GM19023 (cell line): ENCODE results near the gene PODNL1.

Experiments used
- ATAC-seq: cut with Tn5 transposase; IDR thresholded peaks from one replicate; pipeline ENCODE4 v1.9.1; 2021; ENCODE audit warnings: mild to moderate bottlenecking, moderate library complexity; ENCODE audit not compliant: unreplicated experiment

The PODNL1 gene

DNA sequence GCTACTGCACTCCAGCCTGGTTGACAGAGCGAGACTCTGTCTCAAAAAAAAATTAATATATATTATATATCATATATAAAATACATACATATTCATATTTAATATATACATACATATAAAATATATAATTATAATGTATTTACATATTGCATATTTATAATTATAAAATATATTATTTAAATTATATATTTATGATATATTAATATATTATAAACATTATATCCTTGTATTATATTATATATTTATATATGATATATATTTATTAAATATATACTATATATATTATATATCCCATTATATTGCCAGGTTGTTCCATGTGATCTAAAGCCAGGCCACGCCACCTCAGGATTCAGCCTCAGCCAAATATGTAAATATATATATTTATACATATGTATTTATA, 42.0 kb downstream of the PODNL1 start:
- ATAC-seq, result no peak

DNA sequence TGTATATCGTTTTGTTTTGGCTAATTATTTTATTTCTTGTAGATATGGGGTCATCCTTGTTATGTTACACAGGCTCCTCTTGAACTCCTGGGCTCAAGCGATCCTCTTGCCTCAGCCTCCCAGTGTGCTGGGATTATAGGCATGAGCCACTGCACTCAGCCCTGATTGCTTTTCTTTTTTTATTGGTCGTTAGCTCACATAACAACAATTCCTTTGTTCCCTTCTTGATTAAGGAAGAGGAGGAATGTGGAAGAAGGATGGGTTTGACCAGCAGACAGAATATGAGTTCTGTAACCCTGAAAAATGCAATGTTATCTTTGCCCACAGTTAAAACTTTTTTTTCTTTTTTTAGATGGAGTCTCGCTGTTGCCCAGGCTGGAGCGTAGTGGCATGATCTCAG, 43.7 kb downstream of the PODNL1 start:
- no peak for ATAC-seq

DNA sequence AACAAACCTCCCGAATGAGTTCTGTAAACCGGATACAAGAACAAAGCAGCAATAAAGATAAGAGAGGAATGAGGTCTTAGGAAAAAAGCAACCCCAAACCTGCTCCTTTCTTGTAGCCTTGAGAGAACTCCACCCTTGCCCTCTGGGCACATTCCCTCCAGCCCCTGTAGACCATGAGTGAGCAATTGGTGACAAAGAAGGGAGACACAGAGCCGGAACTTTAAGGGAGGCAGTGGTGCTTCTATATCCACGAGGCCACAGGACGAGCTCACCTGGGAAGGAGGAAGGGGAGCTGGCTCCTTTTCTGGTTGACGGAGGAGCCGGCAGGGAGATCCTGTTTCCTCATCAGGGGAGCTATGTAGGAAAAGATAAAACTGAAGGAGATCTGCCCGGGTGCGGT, 45.3 kb downstream of the PODNL1 start:
- ATAC-seq, result no peak

DNA sequence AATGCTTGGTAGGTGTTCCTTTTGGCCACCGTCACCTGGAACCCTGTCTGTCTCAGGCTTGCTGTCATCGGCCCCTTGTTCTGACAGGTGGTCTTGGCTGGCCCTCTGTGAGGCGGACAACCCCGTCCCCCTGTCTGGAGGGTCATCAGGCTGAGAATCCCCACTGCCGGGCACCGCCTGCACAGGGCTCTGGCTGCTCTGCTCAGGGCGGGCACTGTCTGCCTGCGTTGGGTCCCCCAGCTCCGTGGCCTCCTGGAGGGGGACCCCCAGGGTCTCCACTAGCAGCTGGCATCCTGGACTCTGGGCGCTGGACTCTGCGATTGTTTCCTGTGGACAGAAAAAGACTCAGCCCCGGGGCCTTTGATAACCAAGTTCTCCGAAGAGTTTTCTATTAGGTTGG, 48.1 kb downstream of the PODNL1 start:
- no peak for ATAC-seq

DNA sequence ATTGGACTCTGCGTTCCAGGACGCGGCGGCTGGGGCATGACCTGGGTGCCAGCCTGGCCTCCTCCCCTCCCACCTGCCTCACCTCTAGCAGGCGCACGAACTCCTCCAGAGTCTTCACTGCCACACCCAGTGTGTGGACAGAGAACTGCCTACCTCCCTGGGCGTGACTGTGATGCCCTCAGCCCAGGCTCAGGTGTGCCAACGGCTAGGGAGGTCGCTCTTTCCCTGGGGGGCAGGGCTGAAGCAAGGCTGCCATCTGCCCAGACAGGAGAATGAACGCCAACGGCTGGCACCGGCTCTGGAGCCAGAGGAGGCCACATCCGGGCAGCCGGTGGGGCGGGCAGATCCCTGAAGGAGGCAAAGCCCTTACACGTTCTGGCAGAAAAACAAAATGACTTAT, 49.9 kb downstream of the PODNL1 start:
- ATAC-seq, result no peak

DNA sequence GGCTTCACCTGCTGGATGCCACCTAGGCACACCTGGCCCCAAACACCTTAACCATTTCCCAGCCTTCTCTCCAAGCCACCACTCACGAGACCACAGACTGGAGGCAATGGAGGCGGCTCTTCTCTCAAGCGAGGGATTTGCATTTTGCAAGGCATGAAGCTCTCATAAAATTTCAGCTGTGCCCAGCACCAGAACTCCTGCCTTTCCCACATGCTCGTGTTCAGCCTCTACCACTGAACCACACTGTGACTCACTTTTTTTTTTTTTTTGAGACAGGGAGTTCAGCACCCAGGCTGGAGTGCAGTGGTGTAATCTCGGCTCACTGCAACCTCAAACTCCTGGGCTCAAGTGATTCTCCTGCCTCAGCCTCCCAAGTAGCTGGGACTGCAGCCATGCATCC, 50.7 kb downstream of the PODNL1 start:
- no peak for ATAC-seq

DNA sequence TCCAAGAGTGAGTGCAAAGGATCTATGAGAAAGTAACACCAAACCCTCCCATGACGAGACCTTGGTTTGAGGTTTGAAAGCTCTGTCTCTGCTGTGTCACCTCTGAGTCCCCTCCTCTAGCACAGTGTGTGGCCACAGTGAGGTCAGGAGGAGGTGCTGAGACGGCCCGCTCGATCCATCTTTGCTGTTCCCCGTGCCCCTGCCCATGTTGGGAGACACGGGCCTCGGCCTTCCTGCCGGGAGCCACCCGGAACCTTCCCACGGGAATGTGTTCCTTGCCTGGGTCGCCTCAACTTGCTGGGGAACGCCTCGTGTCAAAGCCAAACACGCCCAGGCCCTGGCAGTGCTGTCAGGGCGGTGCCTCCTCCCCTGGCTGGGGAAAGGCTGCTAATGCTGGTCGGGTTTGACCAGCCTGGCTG, 51.2 kb downstream of the PODNL1 start:
- no peak for ATAC-seq

DNA sequence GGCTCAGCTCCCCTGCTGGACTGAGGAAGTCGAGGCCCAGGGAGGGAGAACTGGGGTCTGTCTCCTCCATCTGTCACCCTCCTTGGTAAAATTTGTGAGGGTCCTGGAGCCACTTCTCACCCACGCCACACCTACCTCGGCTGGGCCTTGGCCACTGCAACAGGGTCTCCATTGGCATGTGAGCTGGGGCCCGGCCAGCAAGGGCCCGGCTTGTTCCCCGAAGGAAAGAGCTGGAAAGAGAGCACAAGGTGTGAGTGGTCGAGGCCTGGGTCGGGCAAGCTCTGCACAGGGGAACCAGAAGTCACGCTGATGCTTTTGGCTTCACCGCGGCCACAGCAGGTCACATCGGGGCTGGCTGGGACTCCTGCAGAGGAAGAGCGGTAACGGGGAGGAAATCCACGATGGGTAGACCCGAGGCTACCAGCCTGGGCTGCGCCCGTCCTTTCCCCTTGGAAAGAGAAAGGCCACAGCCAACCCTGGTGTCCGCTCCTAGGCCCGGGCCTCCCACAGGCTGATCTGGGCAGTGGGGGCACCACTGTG, 52.3 kb downstream of the PODNL1 start:
- ATAC-seq, result no peak

DNA sequence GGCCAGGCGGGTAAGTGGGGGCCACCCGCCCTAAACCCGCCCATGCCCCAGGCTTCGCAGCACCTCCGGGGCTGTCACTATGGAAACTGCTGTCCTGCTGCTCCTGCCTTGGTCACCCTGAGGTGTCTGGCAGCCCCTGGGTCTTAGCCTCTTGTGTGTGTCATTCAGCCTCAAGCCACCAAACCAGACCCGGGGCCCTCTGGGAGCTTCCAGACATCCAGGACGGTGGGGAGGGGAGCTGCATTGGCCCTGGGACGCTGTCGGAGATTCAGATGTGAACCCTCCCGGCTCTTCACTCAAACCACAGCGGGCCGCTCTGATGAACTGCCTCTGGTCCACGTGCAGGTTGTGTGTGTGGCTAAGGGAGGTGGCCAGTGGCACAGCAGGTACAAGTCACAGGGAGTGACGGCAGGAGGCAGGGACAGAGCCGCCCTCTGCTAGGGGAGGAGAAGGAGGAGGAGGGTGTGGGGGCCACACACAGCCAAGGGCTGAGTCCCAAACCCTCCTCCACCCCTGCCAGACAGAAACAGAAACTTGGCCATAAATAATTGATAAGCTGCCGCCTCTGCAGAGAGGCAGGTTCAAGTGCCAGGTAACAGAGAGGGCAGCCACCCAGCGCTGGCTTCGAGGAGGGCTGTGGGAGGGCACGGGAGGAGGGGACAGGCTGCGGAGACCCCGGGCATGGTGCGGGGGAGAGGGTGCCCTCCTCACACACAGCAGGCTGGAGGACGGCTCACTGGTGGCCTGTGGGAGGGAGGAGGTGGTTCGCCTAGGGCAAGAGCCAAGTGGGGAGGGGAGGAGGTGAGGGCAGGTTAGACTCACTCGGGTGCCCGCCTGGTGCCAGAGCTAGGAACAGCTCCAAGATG, 53.3 kb downstream of the PODNL1 start:
- ATAC-seq, result no peak

DNA sequence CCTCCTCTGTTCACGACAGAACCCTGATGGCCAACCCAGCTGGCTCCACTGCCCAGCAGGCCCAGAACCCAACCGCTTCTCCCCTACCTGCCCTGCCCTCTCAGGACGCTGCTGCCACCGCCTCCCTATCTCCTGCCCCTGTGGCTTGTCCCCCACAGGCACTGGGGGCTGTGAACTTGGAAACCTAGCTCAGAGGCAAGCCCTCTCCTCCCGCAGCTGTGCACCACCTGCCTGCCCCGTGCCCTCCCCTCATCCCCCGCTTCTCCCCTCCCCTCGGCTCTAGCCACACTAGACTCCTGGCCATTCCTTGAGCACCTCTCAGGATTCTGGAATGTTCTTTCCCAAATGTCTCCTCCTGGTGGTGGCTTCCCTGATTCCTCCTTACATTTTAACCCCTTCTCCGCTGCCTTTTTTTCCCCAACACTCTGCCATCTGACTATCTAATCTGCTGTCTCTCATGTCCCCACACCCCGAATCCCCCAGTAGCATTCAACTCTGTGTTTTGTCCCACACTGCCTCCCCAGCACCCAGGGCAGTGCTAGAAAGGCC, 54.6 kb downstream of the PODNL1 start:
- ATAC-seq, result no peak

DNA sequence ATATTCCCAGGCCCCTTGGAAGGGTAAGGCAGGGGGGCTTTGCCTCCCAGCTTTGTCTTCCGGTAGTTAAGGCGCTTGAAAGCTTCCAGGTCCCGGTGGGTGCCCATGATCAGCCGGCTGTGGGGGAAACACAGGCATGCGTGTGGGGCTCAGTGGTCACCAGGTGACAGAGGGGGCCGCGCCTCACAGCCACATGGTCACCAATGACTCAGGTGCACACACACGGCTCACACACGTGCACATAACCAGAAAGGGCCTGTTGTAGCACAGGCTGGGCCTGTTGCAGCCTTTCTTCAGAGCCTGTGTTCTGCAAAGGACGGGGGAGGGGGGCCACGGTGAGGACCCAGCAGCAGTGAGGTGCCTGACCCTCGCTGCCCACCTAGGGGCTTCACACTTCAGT, 55.4 kb downstream of the PODNL1 start:
- ATAC-seq, result no peak

DNA sequence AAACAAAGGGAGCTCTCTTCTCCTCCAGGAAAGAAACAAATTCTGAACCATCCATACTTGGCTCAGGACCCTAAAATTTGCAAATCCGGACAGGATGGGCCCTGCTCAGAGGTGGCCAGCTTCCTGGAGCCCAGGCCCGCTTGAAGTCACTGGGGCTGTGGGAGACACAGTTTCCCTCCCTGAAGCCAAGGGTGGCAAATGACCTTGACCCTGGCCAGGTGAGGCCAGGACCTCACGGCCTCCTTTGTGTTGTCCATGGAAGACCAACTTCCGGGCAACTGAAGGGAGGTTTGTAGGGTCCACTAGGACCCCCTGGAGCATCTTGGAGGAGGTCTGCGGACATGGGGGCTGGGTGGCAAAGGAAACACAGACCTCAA, 55.8 kb downstream of the PODNL1 start:
- no peak for ATAC-seq

DNA sequence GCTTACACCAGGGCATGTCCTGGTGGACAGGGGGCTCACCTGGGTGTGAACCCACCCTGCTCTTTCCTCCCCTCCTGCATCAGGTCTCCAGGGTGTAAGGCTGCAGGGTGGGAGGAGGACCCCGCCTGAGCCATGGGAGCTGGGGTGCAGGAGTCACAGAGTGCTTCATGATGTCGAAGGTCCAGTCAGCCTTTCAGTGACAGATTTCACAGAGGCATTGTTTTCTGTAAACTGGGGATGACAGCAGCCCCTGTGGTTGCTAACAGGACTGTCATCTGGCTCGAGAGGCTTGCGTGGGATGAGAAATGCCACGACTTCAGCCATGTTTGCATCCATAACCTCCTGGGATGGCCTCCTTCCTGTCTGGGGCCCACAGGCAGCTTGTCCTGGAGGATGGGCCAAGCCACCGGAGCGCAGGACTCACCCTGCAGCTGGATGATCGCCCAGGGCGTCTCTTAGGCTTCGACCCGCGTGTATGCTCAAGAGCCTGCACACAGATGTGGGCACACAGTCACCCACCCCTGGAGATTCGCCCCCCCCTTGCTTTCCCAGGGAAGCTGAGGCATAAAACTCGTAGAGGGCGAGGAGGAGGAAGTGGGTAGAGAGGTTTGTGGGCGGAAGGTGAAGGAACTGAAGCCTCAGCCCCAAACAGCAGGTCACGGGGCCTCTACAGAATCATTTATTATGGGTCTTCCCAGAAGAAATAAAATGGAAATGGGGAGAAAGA, 56.4 kb downstream of the PODNL1 start:
- no peak for ATAC-seq

DNA sequence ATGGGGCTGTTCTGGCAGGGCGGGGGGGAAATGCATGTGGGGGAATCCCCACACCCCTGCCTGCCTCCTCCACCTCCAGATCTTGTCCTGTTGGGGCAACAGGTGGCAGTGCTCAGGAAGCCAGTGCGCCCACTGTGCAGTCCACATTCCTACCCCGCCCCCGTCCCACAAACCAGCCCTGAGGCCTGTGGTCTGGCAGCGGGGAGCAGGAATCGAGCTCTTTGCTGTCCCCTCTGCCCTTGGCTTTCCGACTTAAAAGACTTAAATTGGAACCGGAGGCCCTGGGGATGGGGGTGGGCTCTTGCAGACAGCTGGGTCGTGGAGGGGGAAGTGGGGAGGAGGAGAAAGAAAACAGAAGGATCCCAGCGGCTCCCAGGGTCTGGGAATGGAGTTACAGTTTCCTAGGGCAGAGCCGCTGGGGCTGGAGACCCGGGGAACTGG, 56.9 kb downstream of the PODNL1 start:
- ATAC-seq, result no peak
